A673 (cell line): ENCODE results near the gene GPR149. TPM values are rescaled to one million over a fixed set of nuclear protein-coding genes. Genes with fewer than 3 reads are reported as not detected.

Experiments used
- BruUV-seq: library from RNA; stranded (reverse); fragments of 400-500 nt; replicated peaks from 2 replicates; lab custom pipeline; 2021; lab: Mats Ljungman, UMichigan
- CTCF ChIA-PET: fragments of 300-600 bp; sonication (Branson Sonifier 250); formaldehyde crosslinking; loops from one replicate; lab custom pipeline; 2022; ENCODE audit warnings: antibody characterized with exemption; lab: Charles Lee
- POLR2A ChIA-PET: fragments of 300-600 bp; sonication (Branson Sonifier 250); formaldehyde crosslinking; loops from one replicate; lab custom pipeline; 2022; ENCODE audit warnings: antibody characterized with exemption; ENCODE audit not compliant: low non-redundant PET; lab: Charles Lee
- DNase-seq: peaks from one replicate; pipeline ENCODE4 v3.0.0-alpha.2; 2015; ENCODE audit warnings: low spot score
- H3K27ac ChIP-seq: fragments of 200-600 bp; sonication (generic); 2 replicates; pipeline ENCODE4 v1.5.1; 2016; ENCODE audit warnings: mixed run types, low read depth, mild to moderate bottlenecking, mixed read lengths, antibody characterized with exemption, low read length; ENCODE audit not compliant: poor library complexity, severe bottlenecking
- H3K27me3 ChIP-seq: fragments of 200-600 bp; sonication (generic); replicated peaks from 2 replicates; pipeline ENCODE4 v1.6.1; 2017; ENCODE audit warnings: mixed run types, low read depth, mild to moderate bottlenecking, mixed read lengths, antibody characterized with exemption, low read length; ENCODE audit not compliant: insufficient read depth, poor library complexity
- H3K36me3 ChIP-seq: fragments of 200-600 bp; sonication (generic); 2 replicates; pipeline ENCODE4 v1.6.1; 2016; ENCODE audit warnings: mixed run types, mild to moderate bottlenecking, mixed read lengths, antibody characterized with exemption, low read length; ENCODE audit not compliant: insufficient read depth, poor library complexity, severe bottlenecking
- H3K4me1 ChIP-seq: fragments of 200-600 bp; sonication (generic); 2 replicates; pipeline ENCODE4 v1.6.1; 2017; ENCODE audit warnings: mixed run types, mild to moderate bottlenecking, mixed read lengths, antibody characterized with exemption, low read length; ENCODE audit not compliant: insufficient read depth, poor library complexity, severe bottlenecking
- H3K4me3 ChIP-seq: fragments of 200-600 bp; sonication (generic); 2 replicates; pipeline ENCODE4 v1.5.1; 2016; ENCODE audit warnings: low read depth, mixed run types, mild to moderate bottlenecking, mixed read lengths, low read length; ENCODE audit not compliant: poor library complexity, severe bottlenecking
- H3K9me3 ChIP-seq: fragments of 200-600 bp; sonication (generic); 2 replicates; pipeline ENCODE4 v1.6.1; 2016; ENCODE audit warnings: mixed run types, low read depth, mild to moderate bottlenecking, mixed read lengths, antibody characterized with exemption, low read length; ENCODE audit not compliant: poor library complexity, severe bottlenecking
- CTCF ChIP-seq: fragments of 300-800, 200-600 bp; sonication (generic); conservative IDR thresholded peaks from 2 replicates; pipeline ENCODE4 v1.5.1; 2017; ENCODE audit warnings: low read depth, mild to moderate bottlenecking, antibody characterized with exemption, low read length, moderate library complexity, mixed read lengths
- EZH2 ChIP-seq: fragments of 200-600 bp; sonication (generic); IDR thresholded peaks from 2 replicates; pipeline ENCODE4 v1.6.1; 2017; ENCODE audit warnings: borderline replicate concordance, low read depth, mild to moderate bottlenecking, mixed read lengths, antibody characterized with exemption, low read length; ENCODE audit not compliant: poor library complexity, severe bottlenecking
- intact Hi-C: fragments of 100-400 bp; cut with micrococcal nuclease; formaldehyde crosslinking; loops from one replicate; pipeline ENCODE4 v1.10.0; 2022; ENCODE audit not compliant: unreplicated experiment
- total RNA-seq: library from RNA; stranded (reverse); gene quantifications from 2 replicates; pipeline ENCODE4 v1.2.3, GENCODE V29; 2021

GPR149 gene
- total RNA-seq, 1 experiment from 2014 or later: not detected

GRCh38 chr3:154338008-154338407, 92.0 kb downstream of the GPR149 start:
- Histone ChIP-seq H3K4me1 (no peaks in the 10 kb centered on the region), H3K27ac (no peak overlapping the region), H3K9me3 (no peaks in the 10 kb centered on the region), H3K27me3 (peaks cover 8% of the 10 kb centered on the region), H3K36me3 (no peaks in the 10 kb centered on the region), H3K4me3 (no peak overlapping the region)
- TF ChIP-seq CTCF: no peak
- TF ChIP-seq EZH2: no peak
- no TSS peak for BruUV-seq
- intact Hi-C loops: loop anchor here (5.0 to 10.0 kb wide), 2 partner anchors 214 to 397 kb away; no protein-coding TSS in a partner anchor
- ChIA-PET CTCF (no interaction called here), POLR2A (no interaction called here)
- DNase-seq: no peak

DNA sequence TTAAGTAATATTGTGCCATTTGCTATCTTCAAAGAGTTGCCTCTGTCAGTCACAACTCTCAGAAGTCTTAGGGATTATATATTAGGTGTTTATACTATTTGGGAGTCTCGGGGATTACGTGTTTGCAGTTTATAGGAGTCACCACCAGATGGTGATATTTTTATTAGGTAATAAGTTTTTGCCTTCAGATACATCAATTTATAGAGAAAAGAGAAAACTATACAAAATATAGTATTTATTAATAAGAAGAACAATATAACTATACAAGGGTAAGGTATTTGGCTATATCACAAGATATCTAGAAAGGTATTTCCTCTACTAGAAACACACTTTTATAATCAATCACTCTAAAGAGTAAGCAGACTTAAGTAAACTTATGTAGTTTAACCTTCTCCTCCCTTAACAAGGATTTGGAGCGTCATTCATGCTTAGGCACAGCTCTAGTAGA, 95.0 kb downstream of the GPR149 start:
- POLR2A ChIA-PET: interaction anchor here (0.6 kb wide), 1 partner anchor 1174 kb away, joined by 3 read pairs; no protein-coding TSS in a partner anchor
- Histone ChIP-seq H3K4me1 (no peaks in the 10 kb centered on the region), H3K36me3 (no peaks in the 10 kb centered on the region), H3K9me3 (no peaks in the 10 kb centered on the region), H3K27me3 (peaks cover 8% of the 10 kb centered on the region), H3K27ac (no peak overlapping the region), H3K4me3 (no peak overlapping the region)
- no TSS peak for BruUV-seq
- DNase-seq: peak; percentile 60
- TF ChIP-seq CTCF: peak; percentile 72
- no peak for TF ChIP-seq EZH2
- CTCF ChIA-PET: no interaction called here
- intact Hi-C loops: loop anchor here (5.0 to 10.0 kb wide), 3 partner anchors 217 to 987 kb away; no protein-coding TSS in a partner anchor

DNA sequence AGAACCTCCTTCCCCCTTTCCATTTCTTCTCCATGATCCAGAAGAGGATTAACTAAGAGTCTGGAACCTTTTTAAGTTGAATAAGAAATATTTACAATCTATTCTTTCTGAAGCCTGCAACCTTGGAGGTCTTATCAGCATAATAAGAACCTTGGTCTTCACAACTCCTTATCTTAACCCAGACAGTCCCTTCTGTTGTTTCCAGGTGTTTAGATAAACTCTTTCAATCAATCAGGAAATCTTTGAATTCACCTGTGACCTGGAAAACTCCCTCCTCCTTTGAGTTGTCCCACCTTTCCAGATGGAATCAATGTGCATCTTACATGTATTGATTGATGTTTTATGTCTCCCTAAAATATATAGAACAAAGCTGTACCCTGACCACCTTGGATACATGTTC, 102.1 kb downstream of the GPR149 start:
- H3K4me3 ChIP-seq: no peak overlapping the region
- TF ChIP-seq EZH2 (no peak), CTCF (no peak)
- H3K9me3 ChIP-seq: no peaks in the 10 kb centered on the region
- ChIA-PET POLR2A (no interaction called here), CTCF (no interaction called here)
- DNase-seq: no peak
- H3K4me1 ChIP-seq: no peaks in the 10 kb centered on the region
- H3K27me3 ChIP-seq: no peaks in the 10 kb centered on the region
- no peaks in the 10 kb centered on the region for H3K36me3 ChIP-seq
- no TSS peak for BruUV-seq
- intact Hi-C loops: no loop called here
- H3K27ac ChIP-seq: no peak overlapping the region
